Suprapubic skin (tissue), 4 donors: ENCODE data around the gene NDUFAF3. TPM values are rescaled to one million over a fixed set of nuclear protein-coding genes. Genes with fewer than 3 reads are reported as not detected.

Experiments
- DNase-seq, 2 donors: peaks; one replicate each; pipeline ENCODE4 v3.0.0-alpha.2; 2019; ENCODE audit warnings: low spot score in 2 of 2
- H3K27ac ChIP-seq: fragments of 200-600 bp; sonication (generic); one replicate; pipeline ENCODE4 v1.5.1; 2019
- H3K27me3 ChIP-seq: fragments of 200-600 bp; sonication (generic); one replicate; pipeline ENCODE4 v1.5.1; 2019
- H3K36me3 ChIP-seq: fragments of 200-600 bp; sonication (generic); one replicate; pipeline ENCODE4 v1.5.1; 2019
- H3K4me1 ChIP-seq: fragments of 200-600 bp; sonication (generic); one replicate; pipeline ENCODE4 v1.5.1; 2019
- H3K4me3 ChIP-seq: fragments of 200-600 bp; sonication (generic); one replicate; pipeline ENCODE4 v1.5.1; 2019; ENCODE audit warnings: mild to moderate bottlenecking
- H3K9me3 ChIP-seq: fragments of 200-600 bp; sonication (generic); one replicate; pipeline ENCODE4 v1.5.1; 2019
- CTCF ChIP-seq, 2 donors: fragments of 200-600 bp in 1 of 2; fragments of 450-650 bp in 1 of 2; sonication (generic) in 1 of 2; IDR thresholded peaks; one replicate each; pipeline ENCODE4 v1.5.1; 2016 to 2019; ENCODE audit warnings: antibody characterized with exemption in 2 of 2, mild to moderate bottlenecking in 1 of 2, moderate library complexity in 1 of 2
- EP300 ChIP-seq: sonication (generic); formaldehyde crosslinking; IDR thresholded peaks from one replicate; pipeline ENCODE4 v1.6.1; 2017; ENCODE audit warnings: antibody characterized with exemption
- POLR2A ChIP-seq, 2 donors: fragments of 450-650 bp; IDR thresholded peaks; one replicate each; pipeline ENCODE4 v1.6.1; 2017; ENCODE audit warnings: antibody characterized with exemption in 2 of 2, mild to moderate bottlenecking in 2 of 2, moderate library complexity in 2 of 2
- POLR2AphosphoS5 ChIP-seq, 3 donors: sonication (generic); formaldehyde crosslinking; IDR thresholded peaks; one replicate each; pipeline ENCODE4 v1.6.1; 2017; ENCODE audit warnings: antibody characterized with exemption in 3 of 3
- WGBS: methylation state at CpG from one replicate; pipeline ENCODE4 v1.1.5; 2018; 5-methylcytosine and 5-hydroxymethylcytosine counted together
- total RNA-seq, 4 donors: library from RNA; depleted of rRNA; stranded (reverse); fragments of >200 nt; gene quantifications; one replicate each; pipeline ENCODE4 v1.1.0, GENCODE V29; 2016

The NDUFAF3 gene
- total RNA-seq, 4 donors from 2014 or later = 45.0 to 104 (median 63.1) TPM

DNA sequence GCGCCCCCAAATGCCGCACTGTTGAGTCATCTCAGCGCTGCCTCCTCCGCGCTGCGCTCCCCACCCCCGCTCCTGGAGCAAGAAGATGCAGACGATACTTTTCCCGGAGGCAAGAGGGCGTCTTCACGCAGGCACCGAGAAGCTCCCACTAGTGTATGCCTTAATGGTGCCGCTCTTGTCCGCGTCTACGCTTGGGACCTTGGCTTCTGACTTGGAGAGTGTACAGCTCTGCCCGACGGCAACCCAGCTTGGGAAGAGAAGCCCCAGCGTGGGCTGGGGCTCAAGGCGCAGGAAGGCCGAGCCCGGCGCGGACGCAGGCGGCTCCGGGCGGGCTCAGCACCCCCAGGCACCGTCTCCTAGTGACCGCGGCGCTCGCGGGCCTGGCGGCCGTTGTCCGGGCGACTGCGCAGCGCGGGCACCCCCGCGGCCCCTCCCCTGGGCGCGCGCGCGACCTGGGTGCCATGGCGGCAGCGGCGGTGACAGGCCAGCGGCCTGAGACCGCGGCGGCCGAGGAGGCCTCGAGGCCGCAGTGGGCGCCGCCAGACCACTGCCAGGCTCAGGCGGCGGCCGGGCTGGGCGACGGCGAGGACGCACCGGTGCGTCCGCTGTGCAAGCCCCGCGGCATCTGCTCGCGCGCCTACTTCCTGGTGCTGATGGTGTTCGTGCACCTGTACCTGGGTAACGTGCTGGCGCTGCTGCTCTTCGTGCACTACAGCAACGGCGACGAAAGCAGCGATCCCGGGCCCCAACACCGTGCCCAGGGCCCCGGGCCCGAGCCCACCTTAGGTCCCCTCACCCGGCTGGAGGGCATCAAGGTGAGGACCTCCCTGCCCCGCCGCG, 31.9 kb upstream of the NDUFAF3 start, which contains the start of gene P4HTM:
P4HTM (plus strand) TSS at position 446 of the 840 bp plus-strand sequence; CDS start at position 462, 16 bp downstream.
- TF ChIP-seq POLR2A (IDR thresholded peaks at IDR 0.05) (peak in 1 of 2 donors; percentile 44), EP300 (no peak), CTCF (IDR thresholded peaks at IDR 0.05) (peak; percentile 13 to 33), POLR2AphosphoS5 (IDR thresholded peaks at IDR 0.05) (peak in 2 of 3 donors; percentile 72 to 82)
- peaks cover 38% of the 10 kb centered on the region for H3K4me1 ChIP-seq
- H3K36me3 ChIP-seq = peaks cover 16% of the 10 kb centered on the region
- no CpG with 5 or more reads among the region's 91 CpGs for WGBS
- DNase-seq = peak; percentile 93 to 95
- H3K27me3 ChIP-seq = no peaks in the 10 kb centered on the region
- peak within 1 kb of the TSS; percentile 94 for H3K27ac ChIP-seq
- peak within 1 kb of the TSS; percentile 93 for H3K4me3 ChIP-seq
- H3K9me3 ChIP-seq = no peaks in the 10 kb centered on the region

DNA sequence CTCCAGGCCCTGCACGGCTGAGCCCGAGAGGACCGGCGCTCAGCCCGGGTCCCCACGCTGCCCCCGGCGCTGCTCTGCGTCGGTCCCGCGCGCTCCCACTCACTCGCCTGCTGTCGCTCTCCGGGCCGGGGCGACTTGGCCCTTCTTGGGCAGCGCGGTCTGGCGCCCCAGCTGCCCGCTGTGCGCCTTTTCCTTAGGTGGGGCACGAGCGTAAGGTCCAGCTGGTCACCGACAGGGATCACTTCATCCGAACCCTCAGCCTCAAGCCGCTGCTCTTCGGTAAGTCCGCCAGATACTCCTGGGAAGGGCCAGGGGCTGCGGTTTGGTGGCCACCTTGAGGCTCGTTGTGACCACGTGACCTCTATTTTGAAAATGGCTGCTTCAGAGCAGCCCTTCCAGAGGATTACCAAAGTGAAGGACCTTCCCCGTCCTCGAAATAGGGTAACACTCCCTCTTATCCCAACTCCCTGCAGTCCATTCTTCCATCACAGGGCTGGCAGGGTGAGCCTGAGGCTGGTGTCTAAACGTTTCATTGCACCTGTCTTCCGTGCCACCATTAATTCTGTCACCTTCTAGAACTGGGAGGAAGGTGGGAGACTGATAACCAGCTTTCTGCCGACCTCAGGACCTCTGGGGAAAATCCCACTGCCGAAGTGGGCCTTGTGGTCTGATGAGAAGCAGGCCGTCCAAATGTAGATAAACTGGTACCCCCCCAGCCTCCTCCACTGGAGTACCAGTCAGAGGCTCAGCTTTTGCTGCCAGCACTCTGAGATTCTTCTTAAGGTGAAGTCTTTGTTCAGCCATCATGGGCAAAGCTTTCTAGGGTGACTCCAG, 31.1 kb upstream of the NDUFAF3 start:
- no peak for DNase-seq
- H3K4me1 ChIP-seq = peaks cover 38% of the 10 kb centered on the region
- H3K27ac ChIP-seq = peak overlapping the region; percentile 94
- TF ChIP-seq EP300 (no peak), CTCF (IDR thresholded peaks at IDR 0.05) (no peak), POLR2A (IDR thresholded peaks at IDR 0.05) (no peak), POLR2AphosphoS5 (IDR thresholded peaks at IDR 0.05) (no peak)
- H3K36me3 ChIP-seq = peaks cover 8% of the 10 kb centered on the region
- H3K4me3 ChIP-seq = peak overlapping the region; percentile 93
- H3K27me3 ChIP-seq = no peaks in the 10 kb centered on the region
- H3K9me3 ChIP-seq = no peaks in the 10 kb centered on the region
- 25% methylated on average over 6 of the region's 40 CpGs for WGBS

DNA sequence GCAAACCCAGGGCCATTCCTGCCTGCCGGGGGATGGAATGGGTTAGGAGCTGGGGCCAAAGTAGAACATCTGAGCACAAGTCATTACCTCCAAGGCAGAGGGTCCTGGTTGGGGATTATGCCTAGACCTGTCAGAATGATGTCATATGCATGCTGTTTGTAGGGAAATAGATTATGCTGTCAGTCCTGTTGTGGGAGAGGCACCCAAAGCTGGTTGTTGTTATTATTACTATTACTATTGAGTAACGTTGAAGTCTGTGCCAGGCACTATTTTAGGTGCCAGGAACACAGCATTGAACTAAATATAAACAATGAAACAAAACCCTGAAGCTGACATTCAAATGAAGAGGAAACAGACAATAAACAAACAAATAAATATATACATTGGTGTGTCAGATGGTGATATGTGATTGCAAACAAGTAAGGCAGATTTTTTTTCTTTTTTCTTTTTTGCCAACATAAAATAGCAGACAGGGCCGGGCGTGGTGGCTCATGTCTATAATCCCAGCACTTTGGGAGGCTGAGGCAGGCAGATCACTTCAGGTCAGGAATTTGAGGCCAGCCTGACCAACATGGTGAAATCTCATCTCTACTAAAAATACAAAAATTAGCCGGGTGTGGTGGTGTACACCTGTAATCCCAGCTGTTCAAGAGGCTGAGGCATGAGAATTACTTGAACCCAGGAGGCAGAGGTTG, 29.9 kb upstream of the NDUFAF3 start:
- Histone ChIP-seq H3K36me3 (peaks cover 11% of the 10 kb centered on the region), H3K4me1 (peaks cover 38% of the 10 kb centered on the region), H3K27ac (peak overlapping the region; percentile 94), H3K27me3 (no peaks in the 10 kb centered on the region), H3K9me3 (no peaks in the 10 kb centered on the region), H3K4me3 (peak overlapping the region; percentile 93)
- no peak for TF ChIP-seq CTCF (IDR thresholded peaks at IDR 0.05)
- TF ChIP-seq EP300 = no peak
- TF ChIP-seq POLR2A (IDR thresholded peaks at IDR 0.05) = no peak
- TF ChIP-seq POLR2AphosphoS5 (IDR thresholded peaks at IDR 0.05) = no peak
- DNase-seq = no peak
- 43% methylated on average over 5 of the region's 5 CpGs for WGBS

DNA sequence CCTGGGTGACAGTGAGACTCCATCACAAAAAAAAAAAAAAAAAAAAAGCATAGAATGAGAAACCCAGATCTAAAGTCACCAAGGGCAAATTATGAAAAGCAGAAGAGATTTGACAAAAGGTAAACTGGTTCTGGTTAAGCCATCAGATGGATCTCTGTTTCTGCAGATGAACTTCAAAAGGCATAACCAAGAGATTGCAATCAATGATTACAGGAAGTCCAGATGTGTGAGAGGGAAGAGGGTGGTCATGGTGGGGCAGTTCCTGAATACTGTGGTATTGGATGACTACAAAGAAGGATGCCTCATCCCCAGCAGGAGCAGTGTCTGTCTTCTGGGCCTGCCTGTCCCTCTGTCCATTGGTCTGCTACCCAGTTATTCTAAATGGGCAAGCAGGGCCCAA, 28.1 kb upstream of the NDUFAF3 start:
- Histone ChIP-seq H3K36me3 (peaks cover 18% of the 10 kb centered on the region), H3K27me3 (no peaks in the 10 kb centered on the region), H3K27ac (no peak overlapping the region), H3K9me3 (no peaks in the 10 kb centered on the region), H3K4me3 (no peak overlapping the region), H3K4me1 (peaks cover 33% of the 10 kb centered on the region)
- TF ChIP-seq POLR2AphosphoS5 (IDR thresholded peaks at IDR 0.05) (no peak), CTCF (IDR thresholded peaks at IDR 0.05) (no peak), POLR2A (IDR thresholded peaks at IDR 0.05) (no peak), EP300 (no peak)
- no peak for DNase-seq
